ENCODE results near the gene HEMK1. TPM values are rescaled to one million over a fixed set of nuclear protein-coding genes. Genes with fewer than 3 reads are reported as not detected.

Gene HEMK1
- total and polyA plus RNA-seq, 2 donors (not counting 3 experiments of a cell fraction or from before 2014, with no cell fraction given), result 14.2 to 15.2 TPM

- TF ChIP-seq JUN (IDR thresholded peaks at IDR 0.05; ENCODE audit: borderline replicate concordance, insufficient read depth, insufficient read length, low read depth), result no peak
- TF ChIP-seq, protein P1, sequence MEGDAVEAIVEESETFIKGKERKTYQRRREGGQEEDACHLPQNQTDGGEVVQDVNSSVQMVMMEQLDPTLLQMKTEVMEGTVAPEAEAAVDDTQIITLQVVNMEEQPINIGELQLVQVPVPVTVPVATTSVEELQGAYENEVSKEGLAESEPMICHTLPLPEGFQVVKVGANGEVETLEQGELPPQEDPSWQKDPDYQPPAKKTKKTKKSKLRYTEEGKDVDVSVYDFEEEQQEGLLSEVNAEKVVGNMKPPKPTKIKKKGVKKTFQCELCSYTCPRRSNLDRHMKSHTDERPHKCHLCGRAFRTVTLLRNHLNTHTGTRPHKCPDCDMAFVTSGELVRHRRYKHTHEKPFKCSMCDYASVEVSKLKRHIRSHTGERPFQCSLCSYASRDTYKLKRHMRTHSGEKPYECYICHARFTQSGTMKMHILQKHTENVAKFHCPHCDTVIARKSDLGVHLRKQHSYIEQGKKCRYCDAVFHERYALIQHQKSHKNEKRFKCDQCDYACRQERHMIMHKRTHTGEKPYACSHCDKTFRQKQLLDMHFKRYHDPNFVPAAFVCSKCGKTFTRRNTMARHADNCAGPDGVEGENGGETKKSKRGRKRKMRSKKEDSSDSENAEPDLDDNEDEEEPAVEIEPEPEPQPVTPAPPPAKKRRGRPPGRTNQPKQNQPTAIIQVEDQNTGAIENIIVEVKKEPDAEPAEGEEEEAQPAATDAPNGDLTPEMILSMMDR (IDR thresholded peaks at IDR 0.05; ENCODE audit: extremely low read depth in 1 of 2, insufficient read depth in 1 of 2, low read depth in 1 of 2, low read length in 2 of 2), result no peak
- TF ChIP-seq POLR2AphosphoS5 (IDR thresholded peaks at IDR 0.05; ENCODE audit: insufficient read depth, low read depth, low read length), result no peak
- TF ChIP-seq GATA2 (IDR thresholded peaks at IDR 0.05; ENCODE audit: insufficient read depth, insufficient read length, low read depth, low read length), result no peak
- intact Hi-C loops (cut with micrococcal nuclease), result no loop called here
- DNase-seq (ENCODE audit: low read depth, low spot score), result no peak
- CTCF ChIA-PET, result interaction anchor here (1.0 to 1.3 kb wide), 2 partner anchors 15 to 22 kb away, joined by 3 to 6 read pairs; no protein-coding TSS in a partner anchor
- Histone ChIP-seq H3K4me1 (ENCODE audit: control insufficient read depth, extremely low read depth, insufficient read depth, low read length) (no peaks in the 10 kb centered on the region), H3K9ac (replicated peaks; ENCODE audit: extremely low read depth, insufficient read depth, low read length) (no peak overlapping the region), H3K9me3 (replicated peaks; ENCODE audit: control insufficient read depth, insufficient read depth, low read length) (no peaks in the 10 kb centered on the region), H3K9me1 (replicated peaks; ENCODE audit: control insufficient read depth, extremely low read depth, insufficient read depth, low read length) (no peaks in the 10 kb centered on the region), H3K4me3 (replicated peaks in 1 of 3; ENCODE audit: insufficient read depth in 1 of 3, low read depth in 1 of 3, low read length in 3 of 3) (no peak overlapping the region), H2AFZ (ENCODE audit: low read depth, low read length) (no peak overlapping the region), H3K4me2 (ENCODE audit: insufficient read depth, low read length) (no peak overlapping the region), H4K20me1 (replicated peaks; ENCODE audit: control insufficient read depth, extremely low read depth, insufficient read depth, low read length) (no peaks in the 10 kb centered on the region), H3K36me3 (ENCODE audit: control insufficient read depth in 2 of 2, extremely low read depth in 1 of 2, insufficient read depth in 2 of 2, low read length in 2 of 2) (no peaks in the 10 kb centered on the region), H3K27ac (ENCODE audit: insufficient read depth, low read depth, low read length) (no peak overlapping the region), H3K27me3 (ENCODE audit: control insufficient read depth in 2 of 2, insufficient read depth in 2 of 2, low read length in 2 of 2) (no peaks in the 10 kb centered on the region), H3K79me2 (ENCODE audit: control insufficient read depth, insufficient read depth, low read length) (no peaks in the 10 kb centered on the region)
- no peak for FAIRE-seq
- dilution Hi-C loops (cut with MboI; ENCODE audit: extremely low pct_ligation_motif_present, low sequenced_read_pairs), result no loop called here
- POLR2A ChIA-PET, result no interaction called here
- BruUV-seq (replicated peaks), result no TSS peak
Measured at GRCh38 chr3:50557915-50558314, 11.4 kb upstream of the HEMK1 start.

DNA sequence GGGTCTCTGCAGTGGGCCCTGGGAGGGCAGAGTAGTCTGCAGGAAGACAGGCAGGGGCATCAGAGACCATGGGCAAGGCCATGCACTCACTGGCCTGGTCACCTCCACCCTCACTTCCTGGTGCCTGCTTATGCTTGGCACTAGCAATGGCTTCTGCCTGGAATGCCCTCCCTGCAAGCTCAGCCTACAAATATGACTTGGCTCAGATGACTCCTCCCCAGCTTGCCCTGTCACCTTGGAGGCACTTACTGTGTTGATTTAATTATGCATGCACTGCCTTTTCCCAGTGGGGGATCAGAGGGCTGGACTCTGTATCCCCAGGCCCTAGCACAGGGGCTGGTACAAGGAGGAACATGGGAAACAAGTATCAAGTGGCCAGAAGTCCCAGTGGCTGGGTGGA lies 9.6 kb upstream of the HEMK1 start:
- BruUV-seq (replicated peaks), result no TSS peak
- ChIA-PET CTCF (interaction anchor here (0.7 to 2.9 kb wide), 2 partner anchors 9 to 17 kb away, joined by 3 to 12 read pairs; no protein-coding TSS in a partner anchor), POLR2A (no interaction called here)
- no peaks in the 10 kb centered on the region for H3K9me3 ChIP-seq (replicated peaks; ENCODE audit: control insufficient read depth, insufficient read depth, low read length)
- DNase-seq (ENCODE audit: low read depth, low spot score) (no peak), FAIRE-seq (no peak)
- H3K4me3 ChIP-seq (replicated peaks in 1 of 3; ENCODE audit: insufficient read depth in 1 of 3, low read depth in 1 of 3, low read length in 3 of 3), result no peak overlapping the region
- H2AFZ ChIP-seq (ENCODE audit: low read depth, low read length), result no peak overlapping the region
- no peaks in the 10 kb centered on the region for H3K4me1 ChIP-seq (ENCODE audit: control insufficient read depth, extremely low read depth, insufficient read depth, low read length)
- no peak for TF ChIP-seq GATA2 (IDR thresholded peaks at IDR 0.05; ENCODE audit: insufficient read depth, insufficient read length, low read depth, low read length)
- TF ChIP-seq, protein P1 (IDR thresholded peaks at IDR 0.05; ENCODE audit: extremely low read depth in 1 of 2, insufficient read depth in 1 of 2, low read depth in 1 of 2, low read length in 2 of 2), result no peak
- no peak for TF ChIP-seq EZH2 (IDR thresholded peaks at IDR 0.05; ENCODE audit: borderline replicate concordance, low read depth, low read length, severe bottlenecking)
- no peak for TF ChIP-seq FOS (IDR thresholded peaks at IDR 0.05; ENCODE audit: borderline replicate concordance, insufficient read depth, low read length)
- no peak for TF ChIP-seq POLR2A (IDR thresholded peaks at IDR 0.05; ENCODE audit: low read depth, low read length)
- no peak for TF ChIP-seq MYC (IDR thresholded peaks at IDR 0.05; ENCODE audit: low read depth, low read length)
- TF ChIP-seq JUN (IDR thresholded peaks at IDR 0.05; ENCODE audit: borderline replicate concordance, insufficient read depth, insufficient read length, low read depth), result no peak
- TF ChIP-seq MAX (IDR thresholded peaks at IDR 0.05; ENCODE audit: insufficient read depth, insufficient read length), result no peak
- TF ChIP-seq POLR2AphosphoS5 (IDR thresholded peaks at IDR 0.05; ENCODE audit: insufficient read depth, low read depth, low read length), result no peak
- dilution Hi-C loops (cut with MboI; ENCODE audit: extremely low pct_ligation_motif_present, low sequenced_read_pairs) (no loop called here), intact Hi-C loops (cut with micrococcal nuclease) (no loop called here)
- H4K20me1 ChIP-seq (replicated peaks; ENCODE audit: control insufficient read depth, extremely low read depth, insufficient read depth, low read length), result no peaks in the 10 kb centered on the region
- no peak overlapping the region for H3K27ac ChIP-seq (ENCODE audit: insufficient read depth, low read depth, low read length)
- no peaks in the 10 kb centered on the region for H3K79me2 ChIP-seq (ENCODE audit: control insufficient read depth, insufficient read depth, low read length)
- no peak overlapping the region for H3K9ac ChIP-seq (replicated peaks; ENCODE audit: extremely low read depth, insufficient read depth, low read length)
- no peaks in the 10 kb centered on the region for H3K36me3 ChIP-seq (ENCODE audit: control insufficient read depth in 2 of 2, extremely low read depth in 1 of 2, insufficient read depth in 2 of 2, low read length in 2 of 2)
- no peak overlapping the region for H3K4me2 ChIP-seq (ENCODE audit: insufficient read depth, low read length)
- no peaks in the 10 kb centered on the region for H3K9me1 ChIP-seq (replicated peaks; ENCODE audit: control insufficient read depth, extremely low read depth, insufficient read depth, low read length)
- no peaks in the 10 kb centered on the region for H3K27me3 ChIP-seq (ENCODE audit: control insufficient read depth in 2 of 2, insufficient read depth in 2 of 2, low read length in 2 of 2)
